ENCODE measurements around the gene C2orf68. TPM values are rescaled to one million over a fixed set of nuclear protein-coding genes. Genes with fewer than 3 reads are reported as not detected.

Gene C2orf68
- total and polyA plus RNA-seq, 2 of the 13 experiments (the other 11 are each of a cell fraction or from before 2014, with no cell fraction given): 47.1 to 77.4 TPM

DNA sequence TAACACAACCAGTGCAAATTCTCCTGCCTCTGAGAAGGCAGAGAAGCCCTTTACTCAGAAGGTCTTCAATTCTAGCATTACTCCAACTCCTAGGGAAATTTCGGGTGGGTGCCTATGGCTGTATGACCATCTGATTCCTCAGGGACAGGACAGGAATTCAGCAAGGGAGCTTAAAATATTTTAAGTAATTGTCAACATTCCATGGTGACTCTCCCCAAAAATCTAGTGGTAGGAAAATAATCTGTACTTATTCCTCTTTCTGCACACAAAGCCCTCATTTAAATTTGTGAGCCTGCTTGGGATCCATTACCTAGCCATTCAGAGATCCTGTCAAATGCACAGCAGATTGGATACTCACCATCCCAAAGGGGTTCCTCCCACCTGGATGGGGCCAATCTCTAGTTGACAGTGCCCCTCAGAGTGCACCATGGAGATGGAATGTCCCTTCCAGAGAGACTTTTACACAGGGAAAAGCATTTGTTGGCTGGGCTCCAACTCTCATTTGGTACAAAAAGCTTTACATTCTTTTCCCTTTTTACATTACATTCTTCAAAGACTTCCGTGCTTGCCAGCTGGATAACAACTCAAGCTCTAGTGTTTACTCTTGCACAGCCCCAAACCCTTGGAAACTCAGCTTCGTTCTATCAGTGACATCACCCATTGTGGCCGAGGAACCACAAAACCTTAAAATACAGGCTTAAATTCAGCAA is 6.3 kb downstream of the C2orf68 start (continued):
- TF ChIP-seq, protein P1, sequence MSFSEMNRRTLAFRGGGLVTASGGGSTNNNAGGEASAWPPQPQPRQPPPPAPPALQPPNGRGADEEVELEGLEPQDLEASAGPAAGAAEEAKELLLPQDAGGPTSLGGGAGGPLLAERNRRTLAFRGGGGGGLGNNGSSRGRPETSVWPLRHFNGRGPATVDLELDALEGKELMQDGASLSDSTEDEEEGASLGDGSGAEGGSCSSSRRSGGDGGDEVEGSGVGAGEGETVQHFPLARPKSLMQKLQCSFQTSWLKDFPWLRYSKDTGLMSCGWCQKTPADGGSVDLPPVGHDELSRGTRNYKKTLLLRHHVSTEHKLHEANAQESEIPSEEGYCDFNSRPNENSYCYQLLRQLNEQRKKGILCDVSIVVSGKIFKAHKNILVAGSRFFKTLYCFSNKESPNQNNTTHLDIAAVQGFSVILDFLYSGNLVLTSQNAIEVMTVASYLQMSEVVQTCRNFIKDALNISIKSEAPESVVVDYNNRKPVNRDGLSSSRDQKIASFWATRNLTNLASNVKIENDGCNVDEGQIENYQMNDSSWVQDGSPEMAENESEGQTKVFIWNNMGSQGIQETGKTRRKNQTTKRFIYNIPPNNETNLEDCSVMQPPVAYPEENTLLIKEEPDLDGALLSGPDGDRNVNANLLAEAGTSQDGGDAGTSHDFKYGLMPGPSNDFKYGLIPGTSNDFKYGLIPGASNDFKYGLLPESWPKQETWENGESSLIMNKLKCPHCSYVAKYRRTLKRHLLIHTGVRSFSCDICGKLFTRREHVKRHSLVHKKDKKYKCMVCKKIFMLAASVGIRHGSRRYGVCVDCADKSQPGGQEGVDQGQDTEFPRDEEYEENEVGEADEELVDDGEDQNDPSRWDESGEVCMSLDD (CRISPR knock-in tag; IDR thresholded peaks at IDR 0.05; ENCODE audit: borderline replicate concordance): no peak
- TF ChIP-seq, protein P2, sequence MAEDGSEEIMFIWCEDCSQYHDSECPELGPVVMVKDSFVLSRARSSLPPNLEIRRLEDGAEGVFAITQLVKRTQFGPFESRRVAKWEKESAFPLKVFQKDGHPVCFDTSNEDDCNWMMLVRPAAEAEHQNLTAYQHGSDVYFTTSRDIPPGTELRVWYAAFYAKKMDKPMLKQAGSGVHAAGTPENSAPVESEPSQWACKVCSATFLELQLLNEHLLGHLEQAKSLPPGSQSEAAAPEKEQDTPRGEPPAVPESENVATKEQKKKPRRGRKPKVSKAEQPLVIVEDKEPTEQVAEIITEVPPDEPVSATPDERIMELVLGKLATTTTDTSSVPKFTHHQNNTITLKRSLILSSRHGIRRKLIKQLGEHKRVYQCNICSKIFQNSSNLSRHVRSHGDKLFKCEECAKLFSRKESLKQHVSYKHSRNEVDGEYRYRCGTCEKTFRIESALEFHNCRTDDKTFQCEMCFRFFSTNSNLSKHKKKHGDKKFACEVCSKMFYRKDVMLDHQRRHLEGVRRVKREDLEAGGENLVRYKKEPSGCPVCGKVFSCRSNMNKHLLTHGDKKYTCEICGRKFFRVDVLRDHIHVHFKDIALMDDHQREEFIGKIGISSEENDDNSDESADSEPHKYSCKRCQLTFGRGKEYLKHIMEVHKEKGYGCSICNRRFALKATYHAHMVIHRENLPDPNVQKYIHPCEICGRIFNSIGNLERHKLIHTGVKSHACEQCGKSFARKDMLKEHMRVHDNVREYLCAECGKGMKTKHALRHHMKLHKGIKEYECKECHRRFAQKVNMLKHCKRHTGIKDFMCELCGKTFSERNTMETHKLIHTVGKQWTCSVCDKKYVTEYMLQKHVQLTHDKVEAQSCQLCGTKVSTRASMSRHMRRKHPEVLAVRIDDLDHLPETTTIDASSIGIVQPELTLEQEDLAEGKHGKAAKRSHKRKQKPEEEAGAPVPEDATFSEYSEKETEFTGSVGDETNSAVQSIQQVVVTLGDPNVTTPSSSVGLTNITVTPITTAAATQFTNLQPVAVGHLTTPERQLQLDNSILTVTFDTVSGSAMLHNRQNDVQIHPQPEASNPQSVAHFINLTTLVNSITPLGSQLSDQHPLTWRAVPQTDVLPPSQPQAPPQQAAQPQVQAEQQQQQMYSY (CRISPR knock-in tag; IDR thresholded peaks at IDR 0.05): no peak
- TF ChIP-seq TERF1 (CRISPR knock-in tag; IDR thresholded peaks at IDR 0.05) (no peak), TEAD3 (CRISPR knock-in tag; optimal IDR thresholded peaks at IDR 0.05; ENCODE audit: borderline replicate concordance) (peak; percentile 64), ZNF800 (CRISPR knock-in tag; IDR thresholded peaks at IDR 0.05) (no peak), MAF1 (CRISPR knock-in tag; IDR thresholded peaks at IDR 0.05; ENCODE audit: borderline replicate concordance) (no peak), CCDC6 (CRISPR knock-in tag; IDR thresholded peaks at IDR 0.05) (peak; percentile 48; the same call in 1 of the 2 replicates), ZNF598 (CRISPR knock-in tag; IDR thresholded peaks at IDR 0.05; ENCODE audit: borderline replicate concordance) (no peak), ZNF34 (CRISPR knock-in tag; IDR thresholded peaks at IDR 0.05; ENCODE audit: borderline replicate concordance) (no peak), NFIB (CRISPR knock-in tag; IDR thresholded peaks at IDR 0.05; ENCODE audit: borderline replicate concordance) (no peak), SAP130 (CRISPR knock-in tag; IDR thresholded peaks at IDR 0.05; ENCODE audit: low read depth) (peak; percentile 66), ZNF501 (CRISPR knock-in tag; IDR thresholded peaks at IDR 0.05) (no peak), PLRG1 (conservative IDR thresholded peaks at IDR 0.05) (no peak), CENPBD1 (CRISPR knock-in tag; IDR thresholded peaks at IDR 0.05; ENCODE audit: borderline replicate concordance, low read depth) (no peak), RXRB (CRISPR knock-in tag; IDR thresholded peaks at IDR 0.05; ENCODE audit: borderline replicate concordance) (peak; percentile 23; the same call in 1 of the 2 replicates), ZNF75D (CRISPR knock-in tag; IDR thresholded peaks at IDR 0.05; ENCODE audit: borderline replicate concordance) (no peak), KDM6A (CRISPR knock-in tag; IDR thresholded peaks at IDR 0.05; ENCODE audit: low read depth) (no peak), ZNF839 (CRISPR knock-in tag; IDR thresholded peaks at IDR 0.05; ENCODE audit: borderline replicate concordance) (no peak), PRMT3 (CRISPR knock-in tag; IDR thresholded peaks at IDR 0.05; ENCODE audit: borderline replicate concordance, low read depth) (no peak)
